ENCODE results near the gene JARID2.

DNA sequence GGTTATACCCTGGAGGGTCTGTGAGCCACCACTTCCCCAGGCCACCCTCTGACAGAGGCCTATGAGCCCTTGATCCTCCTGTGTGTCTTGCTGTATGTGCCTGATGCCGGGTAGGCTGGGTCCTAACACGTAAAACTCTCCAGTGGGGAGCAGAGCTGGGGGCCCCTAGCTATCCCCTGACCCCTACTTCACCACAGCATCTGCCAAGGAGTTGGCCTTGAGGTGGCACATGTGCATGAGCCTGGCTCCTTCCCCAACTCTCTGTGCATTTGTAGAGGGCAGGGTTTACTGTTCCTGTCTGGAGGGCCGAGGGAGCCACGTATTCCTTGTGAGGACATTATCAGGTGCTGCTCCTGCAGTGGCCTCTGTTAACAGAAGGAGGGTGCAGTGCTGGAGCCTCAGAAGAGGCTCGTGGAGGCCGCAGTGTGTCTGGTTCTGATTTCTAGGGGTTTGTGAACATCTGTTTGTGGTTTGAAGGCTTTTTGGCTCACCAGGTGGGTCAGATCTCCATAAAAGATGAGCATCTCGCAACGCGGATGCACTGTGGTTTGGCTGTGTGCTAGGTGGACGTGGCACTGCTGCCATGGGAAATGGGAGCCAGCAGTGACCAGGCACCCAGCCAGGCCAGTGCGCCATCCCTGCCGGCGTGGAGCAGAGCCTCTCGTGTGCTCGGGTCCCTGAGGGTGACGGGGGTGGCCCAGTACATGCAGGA, 264.8 kb downstream of the JARID2 start:
- no peak for TF ChIP-seq TAF1 (IDR thresholded peaks at IDR 0.05; ENCODE audit: borderline replicate concordance, insufficient read depth, low read length)
- no peak for TF ChIP-seq SIN3A (IDR thresholded peaks at IDR 0.05; ENCODE audit: borderline replicate concordance, insufficient read depth, low read length)
- TF ChIP-seq POLR2AphosphoS5 (IDR thresholded peaks at IDR 0.05; ENCODE audit: low read depth, low read length): no peak
